H9 (cell line): ENCODE data around the gene CDX2. TPM values are rescaled to one million over a fixed set of nuclear protein-coding genes. Genes with fewer than 3 reads are reported as not detected.

Source experiments
- DNase-seq: peaks from one replicate; pipeline ENCODE4 v3.0.0-alpha.2; 2017
- H2AFZ ChIP-seq: one replicate; pipeline ENCODE4 v1.6.1; 2013; ENCODE audit warnings: mild to moderate bottlenecking, low read length, control low read depth, moderate library complexity
- H2AK5ac ChIP-seq: 2 replicates; pipeline ENCODE4 v1.6.1; 2013; ENCODE audit warnings: low read length, control low read depth, mixed read lengths; ENCODE audit not compliant: insufficient read length
- H2BK120ac ChIP-seq: one replicate; pipeline ENCODE4 v1.6.1; 2013; ENCODE audit warnings: low read depth, mild to moderate bottlenecking, low read length, control low read depth, inconsistent platforms; ENCODE audit not compliant: poor library complexity, severe bottlenecking
- H2BK12ac ChIP-seq: 2 replicates; pipeline ENCODE4 v1.6.1; 2013; ENCODE audit warnings: low read length, control low read depth, mixed read lengths, low read depth; ENCODE audit not compliant: insufficient read length
- H2BK15ac ChIP-seq: 2 replicates; pipeline ENCODE4 v1.6.1; 2013; ENCODE audit warnings: low read depth, low read length, control low read depth
- H2BK20ac ChIP-seq: one replicate; pipeline ENCODE4 v1.6.1; 2013; ENCODE audit warnings: low read depth, mild to moderate bottlenecking, low read length, control low read depth, inconsistent platforms; ENCODE audit not compliant: poor library complexity, severe bottlenecking
- H2BK5ac ChIP-seq: 2 replicates; pipeline ENCODE4 v1.6.1; 2013; ENCODE audit warnings: low read length, control low read depth, mixed read lengths; ENCODE audit not compliant: insufficient read length
- H3K14ac ChIP-seq: 2 replicates; pipeline ENCODE4 v1.6.1; 2013; ENCODE audit warnings: low read length, control low read depth; ENCODE audit not compliant: insufficient read depth
- H3K18ac ChIP-seq: 2 replicates; pipeline ENCODE4 v1.6.1; 2013; ENCODE audit warnings: low read depth, mild to moderate bottlenecking, mixed read lengths, low read length, control low read depth; ENCODE audit not compliant: insufficient read length
- H3K23ac ChIP-seq: 2 replicates; pipeline ENCODE4 v1.6.1; 2013; ENCODE audit warnings: low read length, control low read depth, mixed read lengths, low read depth; ENCODE audit not compliant: insufficient read length
- H3K23me2 ChIP-seq: 2 replicates; pipeline ENCODE4 v1.6.1; 2013; ENCODE audit warnings: low read depth, mild to moderate bottlenecking, mixed read lengths, low read length, control low read depth; ENCODE audit not compliant: insufficient read length, poor library complexity, severe bottlenecking
- H3K27ac ChIP-seq: 2 replicates; pipeline ENCODE4 v1.5.1; 2013; ENCODE audit warnings: low read length, control low read depth, mixed read lengths, low read depth; ENCODE audit not compliant: insufficient read length
- H3K27me3 ChIP-seq: 2 replicates; pipeline ENCODE4 v1.6.1; 2013; ENCODE audit warnings: low read length, control low read depth, inconsistent platforms; ENCODE audit not compliant: insufficient read depth
- H3K4ac ChIP-seq: 2 replicates; pipeline ENCODE4 v1.6.1; 2013; ENCODE audit warnings: low read depth, mild to moderate bottlenecking, control low read depth, inconsistent platforms, low read length, moderate library complexity
- H3K4me1 ChIP-seq: 2 replicates; pipeline ENCODE4 v1.6.1; 2013; ENCODE audit warnings: low read length, control low read depth, inconsistent platforms; ENCODE audit not compliant: insufficient read depth
- H3K4me2 ChIP-seq: 2 replicates; pipeline ENCODE4 v1.6.1; 2013; ENCODE audit warnings: low read length, control low read depth, mixed read lengths; ENCODE audit not compliant: insufficient read length, insufficient read depth
- H3K56ac ChIP-seq: 2 replicates; pipeline ENCODE4 v1.6.1; 2013; ENCODE audit warnings: low read depth, mild to moderate bottlenecking, mixed read lengths, low read length, control low read depth; ENCODE audit not compliant: insufficient read length
- H3K79me1 ChIP-seq: 2 replicates; pipeline ENCODE4 v1.6.1; 2013; ENCODE audit warnings: low read depth, mild to moderate bottlenecking, moderate library complexity, low read length, control low read depth, inconsistent platforms; ENCODE audit not compliant: insufficient read depth, poor library complexity, severe bottlenecking
- H3K79me2 ChIP-seq: 2 replicates; pipeline ENCODE4 v1.6.1; 2013; ENCODE audit warnings: low read length, control low read depth, inconsistent platforms; ENCODE audit not compliant: insufficient read depth
- H3K9ac ChIP-seq: 2 replicates; pipeline ENCODE4 v1.6.1; 2013; ENCODE audit warnings: low read length, control low read depth, mixed read lengths; ENCODE audit not compliant: insufficient read length; ENCODE audit errors: extremely low read depth
- H3K9me3 ChIP-seq: one replicate; pipeline ENCODE4 v1.6.1; 2013; ENCODE audit warnings: low read depth, low read length, inconsistent platforms; ENCODE audit not compliant: control insufficient read depth
- H3T11ph ChIP-seq: one replicate; pipeline ENCODE4 v1.6.1; 2013; ENCODE audit warnings: mild to moderate bottlenecking, low read length, control low read depth, inconsistent platforms
- H4K20me1 ChIP-seq: one replicate; pipeline ENCODE4 v1.6.1; 2013; ENCODE audit not compliant: control insufficient read depth, insufficient read length, insufficient read depth
- H4K5ac ChIP-seq: 2 replicates; pipeline ENCODE4 v1.6.1; 2013; ENCODE audit warnings: low read depth, mild to moderate bottlenecking, mixed read lengths, low read length, control low read depth; ENCODE audit not compliant: insufficient read length
- H4K8ac ChIP-seq: replicated peaks from 2 replicates; pipeline ENCODE4 v1.6.1; 2013; ENCODE audit warnings: low read length, control low read depth, mixed read lengths, low read depth; ENCODE audit not compliant: insufficient read length
- H4K91ac ChIP-seq: 2 replicates; pipeline ENCODE4 v1.6.1; 2013; ENCODE audit warnings: low read depth, mild to moderate bottlenecking, moderate library complexity, mixed read lengths, low read length, control low read depth; ENCODE audit not compliant: insufficient read length
- H3K27ac Mint-ChIP-seq, 3 experiments: 2 replicates in 2 of 3; 3 replicates in 1 of 3; pipeline ENCODE4 v1.8.0; 2020 to 2021; ENCODE audit warnings: mixed read lengths in 3 of 3, mild to moderate bottlenecking in 1 of 3, moderate library complexity in 1 of 3
- H3K27me3 Mint-ChIP-seq: 2 replicates; pipeline ENCODE4 v1.8.0; 2021; ENCODE audit warnings: low read depth, mild to moderate bottlenecking, moderate library complexity, mixed read lengths
- H3K36me3 Mint-ChIP-seq, 3 experiments: 2 replicates in 2 of 3; 3 replicates in 1 of 3; pipeline ENCODE4 v1.8.0; 2020 to 2021; ENCODE audit warnings: low read depth in 3 of 3, mixed read lengths in 3 of 3; ENCODE audit not compliant: insufficient read depth in 1 of 3
- H3K4me1 Mint-ChIP-seq, 2 experiments: 2 replicates each; pipeline ENCODE4 v1.8.0; 2020; ENCODE audit warnings: mixed read lengths in 2 of 2
- H3K4me3 Mint-ChIP-seq, 2 experiments: 2 replicates in 1 of 2; 3 replicates in 1 of 2; pipeline ENCODE4 v1.8.0; 2020 to 2021; ENCODE audit warnings: mild to moderate bottlenecking in 2 of 2, mixed read lengths in 2 of 2, moderate library complexity in 1 of 2
- H3K9me3 Mint-ChIP-seq, 2 experiments: 2 replicates in 1 of 2; 3 replicates in 1 of 2; pipeline ENCODE4 v1.8.0; 2020; ENCODE audit warnings: mild to moderate bottlenecking in 2 of 2, mixed read lengths in 2 of 2, moderate library complexity in 1 of 2
- WGBS: extraction: QIAGEN DNeasy Blood & Tissue Kit; methylation state at CpG from one replicate; pipeline ENCODE4 v1.1.7; 2013; ENCODE audit warnings: missing lambda C conversion rate, low lambda C conversion rate, mixed read lengths; ENCODE audit not compliant: insufficient read length; ENCODE audit errors: extremely low coverage; 5-methylcytosine and 5-hydroxymethylcytosine counted together
- total RNA-seq: library from RNA; stranded (reverse); gene quantifications from 2 replicates; pipeline ENCODE4 v1.2.1, GENCODE V29; 2021
- TF ChIP-seq, protein P1 (sequence below): fragments of 200-600 bp; sonication (generic); conservative IDR thresholded peaks from 3 replicates; pipeline ENCODE4 v1.8.0; 2021; ENCODE audit warnings: antibody characterized with exemption, mild to moderate bottlenecking

Gene CDX2
- total RNA-seq, 1 experiment from 2014 or later: not detected

DNA sequence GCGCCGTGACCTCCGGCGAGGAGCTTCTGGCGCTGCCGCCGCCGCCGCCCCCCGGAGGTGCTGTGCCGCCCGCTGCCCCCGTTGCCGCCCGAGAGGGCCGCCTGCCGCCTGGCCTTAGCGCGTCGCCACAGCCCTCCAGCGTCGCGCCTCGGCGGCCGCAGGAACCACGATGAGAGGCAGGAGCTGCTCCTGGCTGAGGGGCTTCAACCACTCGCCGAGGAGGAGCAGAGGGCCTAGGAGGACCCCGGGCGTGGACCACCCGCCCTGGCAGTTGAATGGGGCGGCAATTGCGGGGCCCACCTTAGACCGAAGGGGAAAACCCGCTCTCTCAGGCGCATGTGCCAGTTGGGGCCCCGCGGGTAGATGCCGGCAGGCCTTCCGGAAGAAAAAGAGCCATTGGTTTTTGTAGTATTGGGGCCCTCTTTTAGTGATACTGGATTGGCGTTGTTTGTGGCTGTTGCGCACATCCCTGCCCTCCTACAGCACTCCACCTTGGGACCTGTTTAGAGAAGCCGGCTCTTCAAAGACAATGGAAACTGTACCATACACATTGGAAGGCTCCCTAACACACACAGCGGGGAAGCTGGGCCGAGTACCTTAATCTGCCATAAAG is 44.5 kb downstream of the CDX2 start:
- Histone ChIP-seq H3K18ac (no peak overlapping the region), H2AK5ac (no peak overlapping the region), H4K5ac (no peak overlapping the region), H3K4me1 (no peaks in the 10 kb centered on the region), H2BK15ac (no peak overlapping the region), H4K91ac (no peak overlapping the region), H3K27ac (no peak overlapping the region), H2BK5ac (no peak overlapping the region), H3K23ac (no peak overlapping the region), H2BK120ac (no peak overlapping the region), H3K4ac (no peak overlapping the region), H3K79me2 (no peaks in the 10 kb centered on the region), H3K4me2 (no peak overlapping the region), H2BK20ac (no peak overlapping the region), H3T11ph (no peak overlapping the region), H3K23me2 (no peaks in the 10 kb centered on the region), H4K8ac (no peak overlapping the region), H3K56ac (no peak overlapping the region), H3K79me1 (no peaks in the 10 kb centered on the region), H2BK12ac (no peak overlapping the region), H3K14ac (no peak overlapping the region), H3K27me3 (peaks cover 100% of the 10 kb centered on the region), H4K20me1 (peaks cover 6% of the 10 kb centered on the region), H3K9ac (no peak overlapping the region), H2AFZ (no peak overlapping the region), H3K9me3 (no peaks in the 10 kb centered on the region)
- H3K27me3 Mint-ChIP-seq: peaks cover 99% of the 10 kb centered on the region
- H3K36me3 Mint-ChIP-seq: peaks cover 0 to 2% (median 0%) of the 10 kb centered on the region in 3 experiments; a peak in 1 of 7 replicates
- no peak overlapping the region for H3K4me3 Mint-ChIP-seq
- peak; percentile 47 for DNase-seq
- H3K4me1 Mint-ChIP-seq: peaks cover 13 to 48% of the 10 kb centered on the region in 2 experiments
- no peak overlapping the region for H3K27ac Mint-ChIP-seq
- WGBS: no CpG with 5 or more reads among the region's 46 CpGs
- TF ChIP-seq, protein P1, sequence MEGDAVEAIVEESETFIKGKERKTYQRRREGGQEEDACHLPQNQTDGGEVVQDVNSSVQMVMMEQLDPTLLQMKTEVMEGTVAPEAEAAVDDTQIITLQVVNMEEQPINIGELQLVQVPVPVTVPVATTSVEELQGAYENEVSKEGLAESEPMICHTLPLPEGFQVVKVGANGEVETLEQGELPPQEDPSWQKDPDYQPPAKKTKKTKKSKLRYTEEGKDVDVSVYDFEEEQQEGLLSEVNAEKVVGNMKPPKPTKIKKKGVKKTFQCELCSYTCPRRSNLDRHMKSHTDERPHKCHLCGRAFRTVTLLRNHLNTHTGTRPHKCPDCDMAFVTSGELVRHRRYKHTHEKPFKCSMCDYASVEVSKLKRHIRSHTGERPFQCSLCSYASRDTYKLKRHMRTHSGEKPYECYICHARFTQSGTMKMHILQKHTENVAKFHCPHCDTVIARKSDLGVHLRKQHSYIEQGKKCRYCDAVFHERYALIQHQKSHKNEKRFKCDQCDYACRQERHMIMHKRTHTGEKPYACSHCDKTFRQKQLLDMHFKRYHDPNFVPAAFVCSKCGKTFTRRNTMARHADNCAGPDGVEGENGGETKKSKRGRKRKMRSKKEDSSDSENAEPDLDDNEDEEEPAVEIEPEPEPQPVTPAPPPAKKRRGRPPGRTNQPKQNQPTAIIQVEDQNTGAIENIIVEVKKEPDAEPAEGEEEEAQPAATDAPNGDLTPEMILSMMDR: no peak
- H3K9me3 Mint-ChIP-seq: peaks cover 3 to 9% of the 10 kb centered on the region in 2 experiments; a peak in 4 of 5 replicates
